H1 (cell line): ENCODE data around the gene SLC27A2. TPM values are rescaled to one million over a fixed set of nuclear protein-coding genes. Genes with fewer than 3 reads are reported as not detected.

Experiments used
- CTCF ChIA-PET: fragments of 300-600 bp; sonication (Branson Sonifier 250); formaldehyde crosslinking; loops from one replicate; lab custom pipeline; 2021; ENCODE audit not compliant: partially characterized antibody; lab: Charles Lee
- POLR2A ChIA-PET: fragments of 300-600 bp; sonication (Branson Sonifier 250); formaldehyde crosslinking; loops from one replicate; lab custom pipeline; 2021; ENCODE audit warnings: inconsistent platforms; ENCODE audit not compliant: partially characterized antibody; lab: Charles Lee
- DNase-seq, 2 experiments: peaks; one replicate each; pipeline versions ENCODE4 v3.0.0 to v3.0.0-alpha.2; 2010 to 2022; ENCODE audit warnings: low spot score in 2 of 2, low read depth in 1 of 2, mixed read lengths in 1 of 2
- FAIRE-seq: peaks from 2 replicates; lab custom pipeline; 2011; peaks lifted over from hg19 to GRCh38; lab: Jason Lieb, UNC
- H2AFZ ChIP-seq: 2 replicates; pipeline ENCODE4 v1.8.1; 2012; ENCODE audit warnings: low read length, inconsistent platforms
- H2AK5ac ChIP-seq: 2 replicates; pipeline ENCODE4 v1.6.1; 2013; ENCODE audit warnings: low read depth, low read length
- H2BK120ac ChIP-seq: replicated peaks from 2 replicates; pipeline ENCODE3; 2013; ENCODE audit warnings: low read depth, low read length, inconsistent platforms
- H2BK12ac ChIP-seq: 2 replicates; pipeline ENCODE4 v1.6.1; 2013; ENCODE audit warnings: low read depth, low read length
- H2BK15ac ChIP-seq: 2 replicates; pipeline ENCODE4 v1.6.1; 2013; ENCODE audit warnings: low read length
- H2BK20ac ChIP-seq: 2 replicates; pipeline ENCODE4 v1.6.1; 2013; ENCODE audit warnings: low read length
- H2BK5ac ChIP-seq: 2 replicates; pipeline ENCODE4 v1.6.1; 2013; ENCODE audit warnings: low read depth, low read length
- H3K14ac ChIP-seq: 2 replicates; pipeline ENCODE4 v1.6.1; 2013; ENCODE audit warnings: inconsistent platforms; ENCODE audit not compliant: insufficient read length
- H3K18ac ChIP-seq: 2 replicates; pipeline ENCODE4 v1.6.1; 2013; ENCODE audit warnings: low read length; ENCODE audit errors: extremely low read depth
- H3K23ac ChIP-seq: 2 replicates; pipeline ENCODE4 v1.6.1; 2013; ENCODE audit warnings: inconsistent platforms; ENCODE audit not compliant: insufficient read length
- H3K23me2 ChIP-seq: 2 replicates; pipeline ENCODE4 v1.6.1; 2013; ENCODE audit warnings: low read depth, low read length
- H3K27ac ChIP-seq: 2 replicates; pipeline ENCODE4 v1.6.1; 2011; ENCODE audit warnings: low read depth, low read length, inconsistent platforms
- H3K27me3 ChIP-seq, 4 experiments: replicated peaks in 1 of 4; 1 replicate in 1 of 4; 2 replicates in 3 of 4; pipeline versions ENCODE4 v1.6.1 to v1.8.1; 2011 to 2013; ENCODE audit warnings: low read length in 3 of 4, mild to moderate bottlenecking in 3 of 4, inconsistent platforms in 2 of 4, mixed read lengths in 2 of 4, moderate library complexity in 1 of 4; ENCODE audit not compliant: control insufficient read depth in 3 of 4, insufficient read depth in 3 of 4; ENCODE audit errors: extremely low read depth in 1 of 4
- H3K36me3 ChIP-seq, 4 experiments: 2 replicates each; pipeline versions ENCODE4 v1.6.1 to v1.8.1; 2011 to 2013; ENCODE audit warnings: mild to moderate bottlenecking in 4 of 4, low read length in 3 of 4, moderate library complexity in 2 of 4, control low read depth in 1 of 4, inconsistent platforms in 1 of 4; ENCODE audit not compliant: insufficient read depth in 4 of 4, control insufficient read depth in 2 of 4
- H3K4ac ChIP-seq: replicated peaks from 2 replicates; pipeline ENCODE3; 2013; ENCODE audit warnings: low read length, low read depth, mixed read lengths, inconsistent platforms; ENCODE audit not compliant: insufficient read length
- H3K4me1 ChIP-seq, 4 experiments: replicated peaks in 1 of 4; 1 replicate in 1 of 4; 2 replicates in 3 of 4; pipeline versions ENCODE4 v1.6.1 to v1.8.1; 2011 to 2013; ENCODE audit warnings: low read length in 3 of 4, inconsistent platforms in 2 of 4, mixed read lengths in 1 of 4; ENCODE audit not compliant: insufficient read depth in 4 of 4, control insufficient read depth in 3 of 4
- H3K4me2 ChIP-seq, 2 experiments: 2 replicates each; pipeline versions ENCODE4 v1.6.1 to v1.8.1; 2011 to 2013; ENCODE audit warnings: low read depth in 2 of 2, low read length in 2 of 2, control low read depth in 1 of 2, inconsistent platforms in 1 of 2, mild to moderate bottlenecking in 1 of 2; ENCODE audit not compliant: insufficient read depth in 1 of 2
- H3K4me3 ChIP-seq, 4 experiments: fragments of 200-600, 300-600 bp in 1 of 4; sonication (generic), shearing (Covaris generic), sonication (Bioruptor Twin) in 1 of 4; 2 replicates each; pipeline versions ENCODE4 v1.5.1 to v1.8.1; 2011 to 2016; ENCODE audit warnings: low read length in 4 of 4, low read depth in 3 of 4, control low read depth in 2 of 4, inconsistent platforms in 2 of 4, mild to moderate bottlenecking in 2 of 4, mixed read lengths in 1 of 4, moderate library complexity in 1 of 4; ENCODE audit not compliant: insufficient read depth in 2 of 4; ENCODE audit errors: extremely low read depth in 1 of 4
- H3K56ac ChIP-seq: replicated peaks from 2 replicates; pipeline ENCODE3; 2013; ENCODE audit warnings: low read depth, mild to moderate bottlenecking, mixed read lengths, low read length, inconsistent platforms; ENCODE audit not compliant: insufficient read length
- H3K79me1 ChIP-seq: 2 replicates; pipeline ENCODE4 v1.6.1; 2013; ENCODE audit warnings: low read depth, low read length, control low read depth
- H3K79me2 ChIP-seq, 2 experiments: 2 replicates each; pipeline versions ENCODE4 v1.6.1 to v1.8.1; 2012 to 2013; ENCODE audit warnings: low read length in 2 of 2, mild to moderate bottlenecking in 2 of 2, inconsistent platforms in 1 of 2; ENCODE audit not compliant: insufficient read depth in 2 of 2, control insufficient read depth in 1 of 2
- H3K9ac ChIP-seq, 4 experiments: replicated peaks in 1 of 4; 1 replicate in 1 of 4; 2 replicates in 3 of 4; pipeline versions ENCODE4 v1.6.1 to v1.8.1; 2011 to 2013; ENCODE audit warnings: low read depth in 3 of 4, low read length in 3 of 4, control low read depth in 2 of 4, mild to moderate bottlenecking in 2 of 4, moderate library complexity in 2 of 4, inconsistent platforms in 1 of 4; ENCODE audit errors: extremely low read depth in 1 of 4
- H3K9me3 ChIP-seq, 2 experiments: 2 replicates each; pipeline versions ENCODE4 v1.6.1 to v1.8.1; 2012 to 2013; ENCODE audit warnings: mild to moderate bottlenecking in 2 of 2, moderate library complexity in 2 of 2, control low read depth in 1 of 2, inconsistent platforms in 1 of 2, low read depth in 1 of 2, low read length in 1 of 2, mixed read lengths in 1 of 2; ENCODE audit not compliant: insufficient read depth in 2 of 2
- H4K20me1 ChIP-seq, 2 experiments: replicated peaks in 1 of 2; 2 replicates each; pipeline versions ENCODE3 to v1.8.1; 2011 to 2013; ENCODE audit warnings: inconsistent platforms in 2 of 2, low read length in 2 of 2, mild to moderate bottlenecking in 1 of 2; ENCODE audit not compliant: insufficient read depth in 2 of 2, control insufficient read depth in 1 of 2
- H4K5ac ChIP-seq: 2 replicates; pipeline ENCODE4 v1.6.1; 2013; ENCODE audit warnings: low read length, low read depth, mixed read lengths, inconsistent platforms; ENCODE audit not compliant: insufficient read length
- H4K8ac ChIP-seq: 2 replicates; pipeline ENCODE4 v1.8.0; 2013; ENCODE audit warnings: mild to moderate bottlenecking, moderate library complexity, low read length, inconsistent platforms; ENCODE audit not compliant: insufficient read depth; ENCODE audit errors: extremely low read depth
- H4K91ac ChIP-seq: replicated peaks from 2 replicates; pipeline ENCODE3; 2013; ENCODE audit warnings: low read length, mixed read lengths, inconsistent platforms; ENCODE audit not compliant: insufficient read length
- ATF3 ChIP-seq: IDR thresholded peaks from 2 replicates; pipeline ENCODE4 v1.6.1; 2011; ENCODE audit warnings: low read depth, mild to moderate bottlenecking, low read length; ENCODE audit not compliant: insufficient read depth
- BACH1 ChIP-seq: IDR thresholded peaks from 2 replicates; pipeline ENCODE4 v1.6.1; 2012; ENCODE audit warnings: low read length, improper control_type of control experiment
- BCL11A ChIP-seq, 2 experiments: IDR thresholded peaks; one replicate each; pipeline ENCODE4 v1.6.1; 2011; ENCODE audit warnings: low read depth in 2 of 2, low read length in 2 of 2, mild to moderate bottlenecking in 2 of 2
- BRCA1 ChIP-seq: IDR thresholded peaks from 2 replicates; pipeline ENCODE4 v1.6.1; 2012; ENCODE audit warnings: low read depth, low read length, improper control_type of control experiment
- E2F6 ChIP-seq: IDR thresholded peaks from 2 replicates; pipeline ENCODE4 v1.6.1; 2012; ENCODE audit warnings: inconsistent platforms
- KDM5A ChIP-seq: fragments of 200-600 bp; IDR thresholded peaks from 2 replicates; pipeline ENCODE4 v1.7.1; 2012; ENCODE audit warnings: mild to moderate bottlenecking, low read length, inconsistent platforms, mixed read lengths
- POU5F1 ChIP-seq: IDR thresholded peaks from 2 replicates; pipeline ENCODE4 v1.6.1; 2011; ENCODE audit warnings: low read depth, mild to moderate bottlenecking, low read length, moderate library complexity
- SAP30 ChIP-seq: fragments of 300-600 bp; sonication (generic); IDR thresholded peaks from 2 replicates; pipeline ENCODE4 v1.7.1; 2012; ENCODE audit warnings: low read length, moderate library complexity, mild to moderate bottlenecking, inconsistent platforms; ENCODE audit not compliant: insufficient read depth, insufficient replicate concordance
- SP2 ChIP-seq: IDR thresholded peaks from 2 replicates; pipeline ENCODE4 v1.6.1; 2012; ENCODE audit warnings: mild to moderate bottlenecking, low read length, inconsistent platforms
- TBP ChIP-seq: IDR thresholded peaks from 2 replicates; pipeline ENCODE4 v1.6.1; 2011; ENCODE audit warnings: low read depth, low read length, improper control_type of control experiment
- WGBS, 2 experiments: shearing (Covaris generic) in 1 of 2; methylation state at CpG; one replicate each; pipeline versions ENCODE4 v1.1.6 to v1.1.7; 2013 to 2015; ENCODE audit warnings: low lambda C conversion rate in 2 of 2, mixed read lengths in 2 of 2, inconsistent platforms in 1 of 2, low coverage in 1 of 2, missing lambda C conversion rate in 1 of 2; ENCODE audit not compliant: insufficient replicate concordance in 2 of 2, insufficient coverage in 1 of 2, insufficient read length in 1 of 2; ENCODE audit errors: extremely low coverage in 1 of 2, missing lambda C conversion rate in 1 of 2; 5-methylcytosine and 5-hydroxymethylcytosine counted together
- polyA plus RNA-seq, 7 experiments: library from polyadenylated mRNA; depleted of rRNA in 3 of 7; stranded (reverse) in 5 of 7; unstranded in 2 of 7; fragments of >200 nt in 5 of 7; fragments of 200-250 nt in 2 of 7; gene quantifications; 1 replicate in 5 of 7; 2 replicates in 1 of 7; 4 replicates in 1 of 7; pipeline versions ENCODE4 v1.2.1 to v1.2.3, GENCODE V29; 2011 to 2013; ENCODE audit warnings: missing spikeins in 2 of 7, mixed read lengths in 2 of 7
- total RNA-seq: library from RNA; stranded (reverse); fragmentation: NEBNext Ultra II Directional; extraction: Animal tissue kit (Norgen Biotek cat#: 25700); gene quantifications from 2 replicates; pipeline ENCODE4 v1.2.1, GENCODE V29; 2021

SLC27A2 gene
- total and polyA plus RNA-seq, 2 of the 8 experiments (the other 6 are each of a cell fraction or from before 2014, with no cell fraction given), result 5.6 to 5.8 TPM

- Histone ChIP-seq H3K4me2 (no peak overlapping the region), H2AK5ac (no peak overlapping the region), H2BK5ac (no peak overlapping the region), H3K23me2 (no peaks in the 10 kb centered on the region), H2BK20ac (no peak overlapping the region), H3K4me1 (no peaks in the 10 kb centered on the region), H3K56ac (no peak overlapping the region), H3K27me3 (no peaks in the 10 kb centered on the region), H2BK15ac (no peak overlapping the region), H3K9me3 (no peaks in the 10 kb centered on the region), H3K18ac (no peak overlapping the region), H2BK120ac (no peak overlapping the region), H3K79me1 (no peaks in the 10 kb centered on the region), H3K36me3 (no peaks in the 10 kb centered on the region), H3K23ac (no peak overlapping the region), H3K4me3 (no peak overlapping the region), H2BK12ac (no peak overlapping the region), H3K27ac (no peak overlapping the region), H2AFZ (no peak overlapping the region; the same call in 1 of the 2 replicates), H4K8ac (peak overlapping the region; percentile 48; the same call in 1 of the 2 replicates), H3K14ac (no peak overlapping the region), H4K20me1 (no peaks in the 10 kb centered on the region), H3K9ac (no peak overlapping the region), H4K5ac (no peak overlapping the region), H4K91ac (no peak overlapping the region), H3K79me2 (no peaks in the 10 kb centered on the region), H3K4ac (no peak overlapping the region)
- 92% methylated on average over 8 of the region's 8 CpGs; no CpG with 5 or more reads in 1 of the 2 experiments for WGBS, 2 experiments
- CTCF ChIA-PET, result interaction anchor here (1.2 kb wide), 1 partner anchor 59 kb away, joined by 5 read pairs; no protein-coding TSS in a partner anchor
- no peak for TF ChIP-seq ATF3
- no peak for TF ChIP-seq E2F6
- TF ChIP-seq SP2, result no peak
- TF ChIP-seq BCL11A (IDR thresholded peaks at IDR 0.05; ENCODE audit: low read depth in 2 of 2, low read length in 2 of 2), result no peak
- TF ChIP-seq KDM5A, result no peak
- TF ChIP-seq POU5F1, result no peak
- TF ChIP-seq BACH1, result no peak
- no peak for TF ChIP-seq BRCA1
- TF ChIP-seq TBP, result no peak
- no peak for TF ChIP-seq SAP30
- POLR2A ChIA-PET, result no interaction called here
- peak in 1 of 2 experiments; percentile 28 for DNase-seq
- FAIRE-seq, result no peak
Measured at GRCh38 chr15:50257332-50257731, 75.3 kb downstream of the SLC27A2 start.
